ENCODE measurements around the gene PPP1R13B.

- TF ChIP-seq CTCF (IDR thresholded peaks at IDR 0.05) (no peak), EZH2phosphoT487 (IDR thresholded peaks at IDR 0.05) (no peak)
Observed at GRCh38 chr14:103713304-103714062, 133.9 kb downstream of the PPP1R13B start.
